NT2/D1 (cell line): ENCODE data around the gene UBALD1.

Experiments used
- SUZ12 ChIP-seq: IDR thresholded peaks from 2 replicates; pipeline ENCODE4 v1.6.1; 2011; ENCODE audit not compliant: insufficient read length, insufficient read depth; ENCODE audit errors: extremely low read depth
- YY1 ChIP-seq: IDR thresholded peaks from 2 replicates; pipeline ENCODE4 v1.6.1; 2011; ENCODE audit not compliant: insufficient read length, insufficient read depth

- TF ChIP-seq YY1 (no peak), SUZ12 (no peak)
These were observed 21.5 kb upstream of the UBALD1 start for GRCh38 chr16:4636196-4636595.
